HG03095 (cell line): ENCODE measurements around the gene MYCBPAP.

Source experiments
- ATAC-seq: cut with Tn5 transposase; IDR thresholded peaks from one replicate; pipeline ENCODE4 v1.9.1; 2021; ENCODE audit warnings: moderate library complexity; ENCODE audit not compliant: unreplicated experiment

Gene MYCBPAP

DNA sequence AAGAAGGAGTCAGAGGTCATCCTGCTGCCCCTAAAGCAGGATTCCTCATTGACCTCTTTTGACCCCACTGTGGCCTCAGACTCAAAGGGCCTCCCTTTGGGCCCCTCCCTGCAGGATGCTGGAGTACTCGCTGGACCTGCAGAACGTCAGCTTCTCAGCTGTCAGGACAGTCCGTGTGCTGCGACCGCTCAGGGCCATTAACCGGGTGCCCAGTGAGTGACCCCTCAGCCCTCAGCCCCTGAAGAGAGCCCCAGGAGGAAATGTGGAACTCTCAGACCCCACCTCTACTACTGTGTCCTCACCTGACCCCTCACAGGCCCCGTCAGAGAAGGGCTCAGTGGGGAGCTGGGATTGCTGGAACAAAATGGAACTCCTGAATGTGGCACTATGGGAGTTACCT, 61.4 kb downstream of the MYCBPAP start:
- no peak for ATAC-seq

DNA sequence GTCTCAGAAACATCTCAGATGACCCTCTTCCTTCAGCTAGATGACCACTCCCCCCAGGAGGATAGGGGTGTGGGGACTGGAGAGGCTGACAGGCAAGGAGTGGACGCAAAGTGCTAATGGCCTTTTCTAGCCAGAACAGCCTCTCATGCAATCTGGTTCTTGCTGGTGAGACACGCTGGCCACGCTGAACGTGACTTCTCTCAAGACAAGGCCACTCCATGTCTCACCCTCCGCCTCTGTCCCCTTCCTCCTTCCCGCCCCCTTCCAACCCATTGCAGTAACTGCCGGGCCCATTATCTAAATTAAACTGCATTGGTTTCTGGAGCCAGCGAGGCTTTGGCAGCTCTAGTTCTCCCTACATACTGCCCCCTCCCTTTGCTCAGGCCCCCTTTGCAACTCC, 61.8 kb downstream of the MYCBPAP start:
- no peak for ATAC-seq

DNA sequence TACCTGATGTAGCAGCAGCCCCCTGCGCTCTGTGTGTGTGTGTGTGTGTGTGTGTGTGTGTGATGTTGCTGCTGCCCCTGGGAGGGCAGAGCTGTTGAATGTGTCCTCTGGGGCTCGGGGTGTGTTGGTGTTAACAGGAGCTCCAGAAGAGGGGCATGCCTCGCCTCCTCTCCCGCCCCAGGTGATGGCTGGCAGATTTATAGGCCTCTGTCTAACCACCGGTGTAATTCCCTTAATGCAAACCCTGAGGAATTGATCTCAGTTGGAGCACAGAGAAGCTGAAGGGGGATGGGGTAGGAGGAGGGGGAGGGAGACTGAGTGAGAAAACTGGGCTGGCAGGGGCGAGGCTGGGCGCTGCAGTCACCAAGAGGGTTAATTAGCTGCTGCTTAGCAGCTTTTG, 62.3 kb downstream of the MYCBPAP start:
- no peak for ATAC-seq

DNA sequence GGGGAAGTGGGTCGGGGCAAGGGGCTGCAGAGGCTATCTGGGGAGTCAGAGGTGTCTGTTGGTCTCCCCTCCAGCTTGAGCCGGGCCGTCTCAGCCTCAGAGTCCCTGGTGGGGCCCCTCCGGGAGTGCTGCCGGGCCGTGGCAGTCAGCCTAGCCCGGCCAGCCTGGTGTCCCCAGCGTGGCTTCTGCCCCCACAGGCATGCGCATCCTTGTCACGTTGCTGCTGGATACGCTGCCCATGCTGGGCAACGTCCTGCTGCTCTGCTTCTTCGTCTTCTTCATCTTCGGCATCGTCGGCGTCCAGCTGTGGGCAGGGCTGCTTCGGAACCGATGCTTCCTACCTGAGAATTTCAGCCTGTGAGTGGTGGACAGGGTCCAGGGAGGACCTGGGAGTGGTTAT, 63.4 kb downstream of the MYCBPAP start:
- ATAC-seq: no peak

DNA sequence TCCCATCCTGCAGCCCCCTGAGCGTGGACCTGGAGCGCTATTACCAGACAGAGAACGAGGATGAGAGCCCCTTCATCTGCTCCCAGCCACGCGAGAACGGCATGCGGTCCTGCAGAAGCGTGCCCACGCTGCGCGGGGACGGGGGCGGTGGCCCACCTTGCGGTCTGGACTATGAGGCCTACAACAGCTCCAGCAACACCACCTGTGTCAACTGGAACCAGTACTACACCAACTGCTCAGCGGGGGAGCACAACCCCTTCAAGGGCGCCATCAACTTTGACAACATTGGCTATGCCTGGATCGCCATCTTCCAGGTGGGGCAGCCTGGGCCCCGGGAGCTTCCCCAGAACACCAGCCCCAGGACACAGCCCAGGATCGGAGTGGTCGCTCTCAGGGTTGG, 64.3 kb downstream of the MYCBPAP start:
- no peak for ATAC-seq

DNA sequence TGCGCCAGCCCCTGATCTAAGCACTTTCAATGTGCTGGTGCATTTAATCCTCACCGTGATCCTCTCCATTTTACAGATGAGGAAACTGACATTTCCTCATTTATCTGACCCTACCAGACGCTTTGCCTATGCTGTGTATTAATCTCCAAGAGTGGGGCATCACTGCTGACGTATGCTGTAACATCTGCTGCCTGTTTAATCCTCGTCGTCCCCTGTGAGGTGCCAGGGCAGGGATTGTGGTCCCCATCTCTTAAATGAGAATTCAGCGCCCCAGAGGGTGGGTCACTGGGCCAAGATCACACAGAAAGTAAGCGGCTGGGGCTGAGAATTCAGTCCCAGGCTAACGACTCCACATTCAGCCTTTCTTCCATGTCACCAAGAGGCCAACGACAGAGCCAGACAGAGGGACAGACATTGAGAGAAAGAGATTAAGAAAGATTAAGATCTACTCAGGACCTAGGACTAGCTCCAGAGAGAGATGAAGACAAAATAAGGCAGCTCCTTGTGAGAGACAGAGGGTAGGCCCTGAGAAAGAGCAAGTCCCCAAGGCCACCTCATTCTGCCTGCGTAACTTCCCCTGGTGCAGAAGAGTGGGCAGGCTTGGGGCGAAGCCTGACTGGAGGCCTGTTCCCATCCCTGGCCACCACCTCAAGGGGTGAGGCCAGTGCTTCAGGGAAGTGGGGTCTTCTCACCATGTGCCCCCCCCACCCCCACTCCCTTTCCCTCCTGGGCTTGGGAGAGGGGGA, 65.8 kb downstream of the MYCBPAP start:
- no peak for ATAC-seq

DNA sequence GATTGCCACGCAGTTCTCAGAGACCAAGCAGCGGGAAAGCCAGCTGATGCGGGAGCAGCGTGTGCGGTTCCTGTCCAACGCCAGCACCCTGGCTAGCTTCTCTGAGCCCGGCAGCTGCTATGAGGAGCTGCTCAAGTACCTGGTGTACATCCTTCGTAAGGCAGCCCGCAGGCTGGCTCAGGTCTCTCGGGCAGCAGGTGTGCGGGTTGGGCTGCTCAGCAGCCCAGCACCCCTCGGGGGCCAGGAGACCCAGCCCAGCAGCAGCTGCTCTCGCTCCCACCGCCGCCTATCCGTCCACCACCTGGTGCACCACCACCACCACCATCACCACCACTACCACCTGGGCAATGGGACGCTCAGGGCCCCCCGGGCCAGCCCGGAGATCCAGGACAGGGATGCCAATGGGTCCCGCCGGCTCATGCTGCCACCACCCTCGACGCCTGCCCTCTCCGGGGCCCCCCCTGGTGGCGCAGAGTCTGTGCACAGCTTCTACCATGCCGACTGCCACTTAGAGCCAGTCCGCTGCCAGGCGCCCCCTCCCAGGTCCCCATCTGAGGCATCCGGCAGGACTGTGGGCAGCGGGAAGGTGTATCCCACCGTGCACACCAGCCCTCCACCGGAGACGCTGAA, 67.5 kb downstream of the MYCBPAP start:
- ATAC-seq: no peak

DNA sequence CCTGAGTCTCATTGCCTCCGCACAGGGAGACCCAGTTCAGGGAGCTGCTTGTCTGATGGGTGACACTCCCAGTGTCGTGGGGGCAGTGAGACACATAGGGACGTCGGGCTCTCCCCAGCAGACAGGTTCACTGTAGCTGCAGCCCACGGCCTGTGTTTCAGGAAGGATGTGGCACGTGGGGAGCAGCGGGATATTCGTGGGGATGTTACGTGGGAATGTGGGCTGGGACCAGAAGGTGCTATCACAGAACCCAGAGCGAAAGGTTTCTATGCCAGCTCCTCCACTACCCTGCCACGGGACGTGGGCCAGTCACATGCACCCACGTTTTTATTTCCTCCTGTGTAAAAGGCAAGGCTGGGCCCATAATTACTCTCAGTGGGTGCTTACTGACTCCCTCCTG, 68.6 kb downstream of the MYCBPAP start:
- no peak for ATAC-seq

DNA sequence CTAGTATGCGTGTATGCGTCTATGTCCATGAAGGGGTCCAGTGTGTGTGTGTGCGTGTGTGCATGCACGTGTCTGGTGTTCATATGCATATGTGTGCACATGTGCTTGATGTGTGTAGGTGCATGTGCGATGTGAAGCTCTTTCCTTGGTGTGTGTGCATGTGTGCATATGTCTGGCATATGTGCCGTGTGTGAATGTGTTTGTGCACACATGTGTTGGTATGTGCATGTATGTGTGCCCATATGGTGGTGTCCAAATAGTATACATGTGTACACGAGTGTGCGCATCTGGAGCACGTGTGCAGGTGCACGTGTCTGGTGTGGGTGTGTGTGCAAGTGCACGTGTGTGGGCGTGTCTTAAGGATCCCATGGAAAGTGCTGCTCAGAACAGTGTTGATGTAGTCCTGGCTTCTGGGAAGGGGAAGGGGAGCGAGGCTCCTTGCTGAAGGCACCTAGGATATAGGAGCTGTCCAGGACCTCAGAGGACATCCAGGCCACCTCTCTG, 69.3 kb downstream of the MYCBPAP start:
- ATAC-seq: no peak

DNA sequence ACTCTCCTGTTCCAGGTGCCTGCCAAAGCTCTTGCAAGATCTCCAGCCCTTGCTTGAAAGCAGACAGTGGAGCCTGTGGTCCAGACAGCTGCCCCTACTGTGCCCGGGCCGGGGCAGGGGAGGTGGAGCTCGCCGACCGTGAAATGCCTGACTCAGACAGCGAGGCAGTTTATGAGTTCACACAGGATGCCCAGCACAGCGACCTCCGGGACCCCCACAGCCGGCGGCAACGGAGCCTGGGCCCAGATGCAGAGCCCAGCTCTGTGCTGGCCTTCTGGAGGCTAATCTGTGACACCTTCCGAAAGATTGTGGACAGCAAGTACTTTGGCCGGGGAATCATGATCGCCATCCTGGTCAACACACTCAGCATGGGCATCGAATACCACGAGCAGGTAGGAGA, 69.9 kb downstream of the MYCBPAP start:
- no peak for ATAC-seq

DNA sequence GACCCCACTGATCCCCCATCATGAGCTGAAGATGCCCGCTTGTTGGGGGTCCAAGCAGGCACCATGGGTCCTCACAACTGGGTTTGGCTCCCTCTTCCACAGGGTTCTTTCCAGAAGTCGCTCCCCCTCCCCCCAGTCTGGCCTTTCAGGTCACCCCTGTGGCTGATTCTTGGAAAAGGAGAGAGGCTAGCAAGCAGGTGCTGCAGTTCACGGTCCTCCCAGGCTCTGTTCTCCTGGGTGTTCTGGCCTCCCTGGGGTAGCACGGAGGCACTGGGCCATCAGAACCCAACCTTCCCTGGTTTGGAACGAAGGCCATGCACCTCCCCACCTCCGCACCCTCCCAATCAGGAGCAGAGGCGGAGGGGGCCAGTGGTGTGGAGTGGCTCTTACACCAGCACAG, 71.2 kb downstream of the MYCBPAP start:
- no peak for ATAC-seq

DNA sequence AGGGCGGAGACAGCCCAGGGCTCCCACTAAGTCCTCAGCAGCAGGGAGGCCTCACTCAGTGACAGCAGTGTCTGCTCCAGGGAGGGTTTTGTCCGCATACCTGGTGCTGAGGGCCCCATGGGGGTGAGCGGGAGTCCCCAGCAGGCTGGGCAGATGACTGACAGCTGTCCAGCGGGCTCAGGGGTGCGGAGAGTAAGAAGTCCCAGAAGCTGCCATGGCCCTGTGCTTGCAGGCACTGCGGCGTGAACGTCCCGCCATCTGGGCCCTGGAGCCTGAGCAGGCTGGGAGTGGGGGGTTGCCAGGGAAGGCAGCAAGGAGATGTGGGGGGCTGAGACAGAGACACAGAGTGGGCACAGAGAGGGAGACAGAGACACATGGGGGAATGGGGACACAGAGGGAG, 72.4 kb downstream of the MYCBPAP start:
- no peak for ATAC-seq
